HG03442 (cell line): Measurements from ENCODE around the gene CMSS1.
"Not testable (repeated sequence)": the region's sequence is repeated elsewhere in the genome, so short reads cannot be mapped to it uniquely, and the experiment has no call there.

Experiments
- ATAC-seq: cut with Tn5 transposase; IDR thresholded peaks from one replicate; pipeline ENCODE4 v1.9.1; 2021; ENCODE audit warnings: mild to moderate bottlenecking, moderate library complexity; ENCODE audit not compliant: unreplicated experiment

The CMSS1 gene

DNA sequence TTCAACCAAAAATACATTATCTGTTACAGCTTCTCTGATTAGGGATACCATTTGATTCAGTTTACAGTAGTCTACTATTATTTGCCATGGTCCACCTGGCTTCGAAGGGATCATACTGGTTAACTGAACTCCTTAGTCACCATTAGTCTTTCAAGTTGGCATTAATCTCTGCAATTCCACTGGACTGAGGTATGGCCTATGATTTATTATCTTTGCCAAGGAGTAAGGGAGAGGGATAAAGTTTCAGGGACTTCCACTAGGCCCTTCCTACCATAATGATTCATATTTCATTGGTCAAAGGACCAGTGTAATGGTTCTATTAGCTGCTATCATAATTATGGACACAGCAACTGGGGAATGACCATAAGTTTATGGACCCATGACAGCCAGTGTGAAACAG, 7.3 kb upstream of the CMSS1 start:
- no peak for ATAC-seq

DNA sequence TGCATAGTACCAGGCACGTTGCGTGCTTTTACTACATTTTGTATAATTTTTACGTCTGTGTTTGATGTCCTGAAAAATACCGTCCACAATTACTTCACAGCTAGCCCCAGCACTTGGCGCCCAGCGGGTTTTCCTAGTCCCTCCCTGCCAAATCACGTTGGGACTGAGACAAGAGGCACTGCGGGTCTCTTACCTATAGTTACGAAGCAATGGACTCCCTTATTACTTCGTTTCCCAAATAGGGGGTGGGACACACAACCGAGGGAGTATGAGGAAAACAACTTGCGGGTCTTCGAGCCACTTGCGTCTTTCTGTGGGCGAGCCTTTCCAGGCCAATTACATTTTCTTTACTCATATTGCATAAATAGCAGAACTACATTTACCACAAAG, 620 bp upstream of the CMSS1 start:
- no peak for ATAC-seq

DNA sequence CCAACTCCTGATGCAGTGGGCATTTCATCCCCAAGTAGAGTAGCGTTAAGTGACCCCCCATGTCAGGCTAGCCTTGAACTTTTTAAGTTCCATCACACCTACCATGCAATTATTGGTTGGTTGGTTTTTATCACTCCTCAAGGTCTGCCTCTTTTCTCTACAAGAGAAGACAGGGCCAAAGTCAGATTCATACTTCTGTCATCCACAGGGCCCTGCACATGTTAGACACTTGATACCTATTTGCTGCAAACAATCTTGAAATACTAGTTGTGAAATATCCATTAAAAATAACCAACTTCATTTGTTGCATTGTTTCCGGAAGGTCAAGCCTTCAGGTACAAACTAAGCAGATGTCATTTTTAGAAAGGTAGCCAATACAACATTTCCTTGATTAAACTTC, 1.2 kb downstream of the CMSS1 start:
- no peak for ATAC-seq

DNA sequence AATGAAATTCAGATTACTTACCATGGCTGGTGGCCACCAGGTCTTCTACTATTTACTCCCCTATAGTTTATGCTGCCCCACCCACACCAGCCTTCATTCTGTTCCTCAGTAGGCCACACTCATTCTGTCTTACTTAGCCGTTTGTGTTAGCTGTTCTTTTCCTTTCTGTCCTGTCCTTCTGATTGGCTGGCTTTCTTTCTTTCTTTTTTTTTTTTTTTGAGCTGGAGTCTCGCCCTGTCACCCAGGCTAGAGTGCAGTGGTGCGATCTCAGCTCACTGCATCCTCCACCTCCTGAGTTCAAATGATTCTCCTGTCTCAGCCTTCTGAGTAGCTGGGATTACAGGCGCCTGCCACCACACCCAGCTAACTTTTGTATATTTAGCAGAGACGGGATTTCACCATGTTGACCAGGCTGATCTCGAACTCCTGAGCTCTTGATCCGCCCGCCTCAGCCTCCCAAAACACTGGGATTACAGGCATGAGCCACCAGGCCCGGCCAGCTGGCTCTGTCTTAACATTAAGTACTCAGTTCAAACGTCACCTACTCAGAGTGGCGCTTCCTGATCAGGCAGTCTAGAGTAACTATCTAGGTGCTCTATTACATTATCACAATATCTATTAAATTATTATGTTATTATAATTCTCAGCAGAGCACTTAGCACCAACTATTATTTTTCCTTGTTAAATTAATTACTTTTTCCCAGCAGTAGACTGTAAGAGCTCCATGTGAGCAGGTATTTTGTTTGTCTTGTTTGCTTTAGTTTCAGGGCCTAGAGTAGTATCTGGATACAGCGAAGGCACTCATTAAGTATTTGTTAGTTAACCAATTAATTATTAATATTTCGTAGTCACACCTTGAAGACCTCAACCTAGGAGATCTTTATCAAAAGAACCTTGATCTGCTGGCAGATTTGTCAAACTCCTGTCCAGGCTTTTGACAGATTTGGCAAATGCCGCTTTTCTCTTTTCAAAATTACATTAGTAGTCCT, 6.4 kb downstream of the CMSS1 start:
- ATAC-seq: no peak

DNA sequence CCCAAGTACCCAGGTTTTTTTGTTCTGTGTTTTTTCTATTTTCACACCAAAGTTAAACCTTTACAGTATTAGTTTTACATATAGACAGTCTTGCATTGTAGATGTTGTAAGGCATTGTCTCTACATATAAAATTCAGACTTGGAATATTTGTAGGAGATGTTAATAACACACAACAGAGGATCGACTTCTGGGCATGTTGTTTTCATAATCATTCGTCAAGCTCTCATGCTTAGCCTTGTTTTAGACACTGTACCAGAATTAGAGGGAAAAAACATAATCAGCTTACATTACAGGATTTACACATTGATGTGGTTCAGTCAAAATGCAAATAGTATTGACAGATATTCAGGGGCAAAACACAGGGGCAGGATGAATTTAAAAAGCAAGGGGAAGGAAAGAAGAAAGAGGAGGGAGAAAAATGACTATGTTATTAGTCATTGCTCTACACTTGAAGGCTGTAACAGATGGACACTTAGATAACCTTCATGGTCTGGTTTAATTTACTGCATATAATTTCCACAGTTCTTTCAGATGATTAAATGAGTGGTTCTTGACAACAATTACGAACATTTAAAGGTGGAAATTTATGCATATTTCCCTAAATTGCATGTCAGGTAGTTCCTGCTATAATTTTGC, 7.5 kb downstream of the CMSS1 start:
- no peak for ATAC-seq

DNA sequence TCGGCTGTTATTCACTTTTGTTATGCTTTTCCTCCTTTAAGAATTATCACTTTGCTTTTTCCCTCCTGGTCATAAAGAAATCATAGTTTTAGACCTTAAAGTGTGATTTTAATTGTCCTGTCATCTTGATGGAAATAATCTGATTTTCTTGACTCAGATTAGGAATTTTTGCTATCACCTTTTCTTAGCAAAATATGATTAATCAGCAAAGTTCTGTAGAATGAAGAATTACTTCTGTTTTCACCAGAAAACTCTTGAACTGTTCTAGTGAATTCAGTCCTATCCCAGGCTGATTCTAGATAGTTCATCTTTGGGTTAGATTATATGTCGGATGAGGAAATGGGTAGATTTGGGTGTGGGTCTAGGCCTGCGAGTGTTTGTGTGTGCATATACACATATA, 12.2 kb downstream of the CMSS1 start:
- ATAC-seq: no peak

DNA sequence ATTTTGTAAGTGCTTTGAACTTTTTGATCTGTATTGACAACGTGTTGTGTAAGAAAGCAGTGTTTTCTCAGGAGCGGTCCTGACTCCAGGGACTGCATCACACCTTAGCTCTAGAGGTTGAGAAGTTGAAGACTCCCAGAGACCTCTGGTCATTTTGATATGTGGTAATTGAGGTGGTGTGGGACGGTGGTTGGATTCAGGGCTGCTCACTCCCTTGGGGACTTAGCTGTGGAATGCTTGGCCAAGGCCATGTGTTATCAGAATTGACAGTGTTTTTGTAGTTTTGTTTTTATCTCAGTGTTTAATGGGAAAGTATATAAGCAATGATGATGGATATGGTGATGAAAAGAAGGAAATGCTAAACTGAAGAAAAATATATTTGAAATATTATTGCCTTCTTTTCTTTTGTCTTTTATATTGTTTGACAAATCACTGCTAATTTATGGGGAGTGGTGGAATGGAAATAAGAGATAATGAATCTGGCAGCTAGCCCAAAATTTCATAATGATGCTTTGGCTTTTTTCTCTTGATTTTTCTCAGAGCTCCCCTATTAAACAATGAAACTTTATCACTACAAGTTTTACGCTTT, 16.0 kb downstream of the CMSS1 start:
- ATAC-seq: no peak

DNA sequence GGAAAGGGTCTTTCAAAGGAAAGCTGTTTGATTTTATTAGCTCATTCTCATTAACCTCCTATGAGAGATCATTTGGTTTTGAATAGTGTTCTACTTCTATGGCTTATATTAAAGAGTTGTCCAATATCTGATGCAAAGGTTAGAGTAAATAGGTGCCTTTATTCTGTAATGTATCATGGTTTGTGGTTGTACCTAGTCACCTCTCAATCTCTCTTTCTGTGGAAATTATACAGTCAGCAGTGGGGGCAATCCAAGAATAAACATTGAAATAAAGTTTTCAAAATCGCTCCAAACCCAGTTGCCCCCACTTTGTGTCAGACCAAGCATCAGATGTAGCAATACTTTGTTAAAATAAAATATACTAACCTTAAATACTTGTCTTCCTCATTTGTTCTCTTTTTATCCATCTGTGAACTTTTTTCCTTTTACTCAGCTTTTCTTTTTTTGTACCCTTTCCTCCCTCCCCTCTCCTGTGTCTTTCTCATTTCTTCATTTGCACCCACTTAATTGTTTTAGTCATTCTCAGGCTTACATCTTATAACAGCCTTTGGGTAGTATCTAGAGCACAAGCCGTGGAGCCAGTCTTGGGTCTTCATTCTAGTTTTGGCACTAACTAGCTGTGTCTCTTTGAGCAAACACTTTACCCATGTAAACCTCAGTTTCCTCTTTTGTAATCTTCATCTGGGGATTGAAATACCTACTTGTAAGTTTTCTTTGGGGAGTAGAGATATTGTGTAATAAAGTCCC, 16.7 kb downstream of the CMSS1 start:
- ATAC-seq: no peak

DNA sequence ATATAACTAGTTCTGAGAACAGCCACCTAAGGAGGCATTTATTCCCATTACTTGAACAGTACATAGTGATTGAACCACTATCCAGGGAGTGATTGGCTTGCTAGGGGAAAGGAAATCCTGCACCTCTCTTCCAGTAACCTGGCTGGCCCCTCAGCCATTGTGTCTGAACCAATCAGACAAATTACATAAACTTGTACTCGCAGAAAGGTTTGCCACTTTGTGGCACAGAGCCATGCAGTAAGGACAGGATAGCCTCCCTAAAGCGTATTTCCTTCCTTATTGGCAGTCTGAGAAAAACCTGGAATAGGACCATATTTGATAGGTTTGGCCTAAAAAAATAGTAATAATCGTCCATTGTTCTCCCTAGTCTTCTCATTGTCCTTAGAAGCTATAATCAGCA, 19.0 kb downstream of the CMSS1 start:
- no peak for ATAC-seq

DNA sequence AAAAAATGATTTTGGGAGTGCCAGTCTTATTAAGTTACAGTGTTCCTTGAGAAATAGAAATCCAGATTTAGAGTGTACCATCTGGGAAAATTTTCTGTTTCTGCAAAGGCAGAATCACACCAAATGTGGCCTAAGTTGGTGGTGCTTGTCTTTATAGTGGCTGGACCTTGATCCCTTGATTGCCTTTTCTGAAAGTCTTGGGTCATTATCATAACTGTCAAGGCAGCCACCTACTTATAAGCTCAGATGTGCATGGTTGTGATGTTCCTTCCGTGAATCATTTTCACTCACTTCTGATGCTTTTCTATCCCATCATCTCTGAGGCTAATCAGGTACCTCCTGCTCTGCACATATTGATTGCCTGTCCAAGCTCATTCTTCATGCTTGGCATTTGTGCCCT, 20.1 kb downstream of the CMSS1 start:
- no peak for ATAC-seq

DNA sequence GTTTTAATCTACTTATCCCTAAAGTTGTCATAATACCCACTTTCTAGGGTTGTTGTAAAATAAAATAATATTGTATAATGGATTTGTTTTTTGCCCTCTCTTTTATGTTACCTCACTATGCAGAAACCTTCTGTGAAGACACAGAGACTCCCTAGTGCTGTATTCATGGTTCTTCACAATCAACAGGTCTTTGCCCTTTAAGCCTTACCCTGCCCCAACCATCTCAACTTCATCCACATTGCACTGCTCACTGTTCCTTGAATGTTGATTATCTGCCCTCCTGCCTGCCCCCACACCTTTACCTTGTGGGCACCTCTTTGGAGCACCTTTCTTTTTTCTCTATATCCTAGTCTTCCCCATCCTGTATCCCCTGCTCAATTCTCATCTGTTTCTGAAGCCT, 21.1 kb downstream of the CMSS1 start:
- no peak for ATAC-seq

DNA sequence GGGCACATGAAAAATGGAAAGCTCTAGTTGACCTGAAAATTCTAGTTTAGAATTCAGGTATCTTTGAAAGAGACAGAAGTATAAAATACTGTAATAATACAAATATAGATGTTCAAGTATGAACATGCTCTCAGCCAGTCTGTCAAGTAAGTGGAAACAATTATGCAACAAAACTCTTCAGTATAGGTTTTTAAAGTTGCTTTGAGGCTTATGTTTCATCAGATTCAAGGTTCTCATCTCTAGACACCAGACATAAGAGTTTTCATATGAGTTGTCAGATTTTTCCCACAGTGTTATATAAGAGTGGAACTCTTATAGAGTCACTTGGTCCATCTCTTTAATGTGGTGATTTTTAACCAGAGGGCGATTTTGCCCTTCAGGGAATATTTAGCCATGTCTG, 22.0 kb downstream of the CMSS1 start:
- no peak for ATAC-seq

DNA sequence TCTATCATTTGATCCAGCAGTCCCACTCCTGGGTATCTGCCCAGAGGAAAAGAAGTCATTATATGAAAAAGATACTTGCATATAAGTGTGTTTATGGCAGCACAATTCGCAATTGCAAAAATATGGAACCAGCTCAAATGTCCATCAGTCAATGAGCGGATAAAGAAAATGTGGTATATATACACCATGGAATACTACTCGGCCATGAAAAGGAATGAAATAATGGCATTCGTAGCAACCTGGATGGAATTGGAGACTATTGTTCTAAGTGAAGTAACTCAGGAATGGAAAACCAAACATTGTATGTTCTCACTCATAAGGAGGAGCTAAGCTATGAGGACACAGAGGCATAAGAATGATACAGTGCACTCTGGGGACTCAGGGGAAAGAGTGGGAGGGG, 24.3 kb downstream of the CMSS1 start:
- not testable (repeated sequence) for ATAC-seq

DNA sequence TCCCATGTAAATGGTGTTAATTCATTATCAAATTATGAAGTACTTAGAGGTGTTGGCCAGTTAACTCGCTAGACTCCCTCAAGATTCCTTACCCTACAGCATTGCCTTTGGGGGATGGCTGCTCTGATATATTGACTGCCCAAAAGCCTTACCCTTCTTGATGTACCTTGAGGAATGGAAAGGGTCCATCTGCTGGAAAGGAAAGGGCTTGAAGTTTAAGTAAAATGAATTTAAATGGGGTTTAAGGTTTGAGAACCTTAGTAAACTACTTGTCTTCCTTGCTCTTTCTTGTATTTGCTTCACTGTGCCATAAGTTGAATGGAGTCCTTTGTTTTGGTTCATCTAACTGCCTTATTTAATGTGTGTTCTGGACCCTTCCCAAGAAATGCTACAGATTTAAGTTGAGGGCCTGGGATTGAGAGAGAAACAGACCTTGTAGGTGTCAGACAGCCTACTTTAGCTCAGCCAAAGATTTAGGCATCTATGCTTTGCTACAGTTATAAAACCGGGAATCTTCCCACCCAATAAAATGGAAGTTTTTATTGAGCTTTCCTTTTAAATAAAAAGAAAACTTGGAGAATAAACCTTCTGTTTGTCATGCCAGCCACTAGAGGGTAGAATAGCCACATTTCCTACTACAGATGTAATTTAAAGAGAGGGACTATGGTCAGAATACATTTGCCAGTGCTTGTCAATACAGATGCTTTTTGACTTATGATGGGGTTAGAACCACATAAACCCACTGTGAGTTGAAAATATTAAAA, 25.3 kb downstream of the CMSS1 start:
- ATAC-seq: peak; percentile 67

DNA sequence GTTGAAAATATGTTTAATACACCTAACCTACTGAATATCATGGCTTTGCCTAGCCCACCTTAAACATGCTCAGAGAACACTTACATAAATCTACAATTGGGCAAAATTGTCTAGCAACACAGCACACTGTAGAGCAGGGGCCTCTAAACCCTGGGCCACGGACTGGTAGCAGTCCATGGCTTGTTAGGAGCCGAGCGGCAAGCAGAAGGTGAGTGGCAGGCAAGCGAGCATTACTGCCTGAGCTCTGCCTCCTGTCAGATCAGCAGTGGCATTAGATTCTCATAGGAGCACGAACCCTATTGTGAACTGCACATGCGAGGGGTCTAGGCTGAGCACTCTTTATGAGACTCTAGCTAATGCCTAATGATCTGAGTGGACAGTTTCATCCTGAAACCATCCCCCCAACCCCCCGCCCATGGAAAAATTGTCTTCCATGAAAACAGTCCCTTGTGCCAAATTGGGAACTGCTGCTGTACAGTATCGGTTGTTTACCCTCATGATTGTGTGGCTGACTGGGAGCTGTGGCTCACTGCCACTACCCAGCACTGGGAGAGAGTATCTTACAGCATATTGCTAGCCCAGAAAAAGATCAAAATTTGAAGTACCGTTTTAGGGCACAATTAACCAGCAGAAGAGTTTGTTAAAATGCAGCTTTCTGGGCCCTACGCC, 26.1 kb downstream of the CMSS1 start:
- ATAC-seq: no peak

DNA sequence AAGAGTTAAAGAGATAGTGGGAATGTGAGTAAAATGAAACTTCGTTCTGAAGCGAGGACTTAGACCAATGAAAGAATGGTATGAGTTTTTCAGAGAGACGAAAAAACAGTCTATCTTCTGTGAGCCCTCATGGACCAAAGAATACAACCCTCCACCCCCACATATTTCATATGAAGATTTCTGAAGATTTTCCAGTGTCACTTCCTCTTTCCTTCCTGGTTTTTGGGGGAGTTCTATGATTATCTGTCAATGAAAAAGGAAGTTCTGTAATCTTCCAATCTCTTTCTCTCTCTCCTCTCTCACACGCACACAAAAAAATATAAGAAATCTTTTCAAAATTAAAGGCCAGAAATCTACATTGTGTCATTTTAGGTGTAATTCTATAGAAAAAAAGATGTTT, 27.7 kb downstream of the CMSS1 start:
- no peak for ATAC-seq

DNA sequence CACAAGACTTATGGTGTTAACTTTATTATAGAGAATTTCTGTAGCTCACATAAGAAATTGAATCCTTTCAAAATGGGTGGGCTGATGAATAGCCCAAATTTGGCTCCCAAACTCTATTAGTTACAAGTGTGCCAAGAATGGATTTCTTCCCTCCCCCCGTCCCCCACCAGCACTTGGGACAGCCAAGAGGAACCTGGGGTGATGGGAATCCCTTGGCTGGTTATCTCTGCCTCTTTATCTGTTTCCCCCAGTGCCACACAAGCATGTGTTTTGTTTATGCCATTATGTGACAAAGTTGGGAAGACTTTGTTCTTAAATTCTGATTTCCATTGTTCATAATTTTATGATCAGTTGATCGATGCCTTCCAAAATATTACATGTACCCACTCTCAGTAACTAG, 28.3 kb downstream of the CMSS1 start:
- ATAC-seq: no peak

DNA sequence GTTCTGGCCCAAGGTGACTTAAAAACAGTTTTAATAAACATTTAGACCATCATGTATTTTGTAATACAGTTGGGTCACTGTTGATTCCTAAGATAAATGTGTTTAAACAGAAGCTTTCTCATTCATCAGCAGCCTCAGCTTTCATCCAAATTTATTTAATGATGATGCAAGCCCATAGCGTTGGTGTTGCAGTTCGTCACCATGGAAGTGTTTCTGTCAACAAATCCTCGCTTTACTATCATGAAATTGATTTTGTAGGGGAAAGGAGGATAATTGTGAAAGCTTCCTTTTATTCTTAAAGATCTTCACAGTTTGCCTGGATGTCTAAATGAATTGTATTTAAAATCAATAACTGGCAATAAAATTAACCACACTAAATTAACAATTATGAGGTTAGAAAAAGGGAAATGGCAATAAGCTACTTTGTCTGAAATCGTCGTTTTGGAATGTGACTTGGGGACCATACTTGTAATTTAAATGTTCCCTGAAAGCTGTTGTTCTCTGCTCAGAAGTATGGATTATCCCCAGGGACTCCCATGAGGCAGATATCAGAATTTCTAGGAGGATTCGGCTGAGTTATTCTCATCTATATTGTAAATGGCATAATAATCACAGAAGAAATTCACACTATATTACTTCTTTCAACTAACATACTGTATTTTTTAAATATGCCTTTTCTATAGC, 29.0 kb downstream of the CMSS1 start:
- no peak for ATAC-seq

DNA sequence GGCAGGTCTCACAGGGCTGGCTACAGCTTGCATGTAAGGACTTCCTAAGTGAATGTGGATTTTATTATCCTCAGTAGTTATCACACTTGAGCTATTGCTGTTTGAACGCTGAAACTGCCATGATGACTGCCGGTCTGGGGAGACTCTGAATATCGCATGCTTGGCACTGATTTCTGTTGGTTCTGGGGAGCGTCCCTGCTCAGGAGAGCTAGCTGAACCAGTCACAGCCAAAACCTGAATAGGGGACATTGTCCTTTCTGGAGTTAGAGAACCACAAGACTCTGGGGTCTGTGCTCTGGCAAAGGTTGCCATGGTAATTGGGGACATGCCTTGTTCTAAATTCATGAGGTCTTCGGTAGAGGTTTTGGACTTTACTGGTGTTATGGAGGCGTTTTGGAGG, 30.8 kb downstream of the CMSS1 start:
- no peak for ATAC-seq
